H9 (cell line): ENCODE results near the gene KCTD20. TPM values are rescaled to one million over a fixed set of nuclear protein-coding genes. Genes with fewer than 3 reads are reported as not detected.
"Not testable (repeated sequence)": the region's sequence is repeated elsewhere in the genome, so short reads cannot be mapped to it uniquely, and the experiment has no call there.

Source experiments
- DNase-seq: peaks from one replicate; pipeline ENCODE4 v3.0.0-alpha.2; 2017
- H2AFZ ChIP-seq: one replicate; pipeline ENCODE4 v1.6.1; 2013; ENCODE audit warnings: mild to moderate bottlenecking, low read length, control low read depth, moderate library complexity
- H2AK5ac ChIP-seq: 2 replicates; pipeline ENCODE4 v1.6.1; 2013; ENCODE audit warnings: low read length, control low read depth, mixed read lengths; ENCODE audit not compliant: insufficient read length
- H2BK120ac ChIP-seq: one replicate; pipeline ENCODE4 v1.6.1; 2013; ENCODE audit warnings: low read depth, mild to moderate bottlenecking, low read length, control low read depth, inconsistent platforms; ENCODE audit not compliant: poor library complexity, severe bottlenecking
- H2BK12ac ChIP-seq: 2 replicates; pipeline ENCODE4 v1.6.1; 2013; ENCODE audit warnings: low read length, control low read depth, mixed read lengths, low read depth; ENCODE audit not compliant: insufficient read length
- H2BK15ac ChIP-seq: 2 replicates; pipeline ENCODE4 v1.6.1; 2013; ENCODE audit warnings: low read depth, low read length, control low read depth
- H2BK20ac ChIP-seq: one replicate; pipeline ENCODE4 v1.6.1; 2013; ENCODE audit warnings: low read depth, mild to moderate bottlenecking, low read length, control low read depth, inconsistent platforms; ENCODE audit not compliant: poor library complexity, severe bottlenecking
- H2BK5ac ChIP-seq: 2 replicates; pipeline ENCODE4 v1.6.1; 2013; ENCODE audit warnings: low read length, control low read depth, mixed read lengths; ENCODE audit not compliant: insufficient read length
- H3K14ac ChIP-seq: 2 replicates; pipeline ENCODE4 v1.6.1; 2013; ENCODE audit warnings: low read length, control low read depth; ENCODE audit not compliant: insufficient read depth
- H3K18ac ChIP-seq: 2 replicates; pipeline ENCODE4 v1.6.1; 2013; ENCODE audit warnings: low read depth, mild to moderate bottlenecking, mixed read lengths, low read length, control low read depth; ENCODE audit not compliant: insufficient read length
- H3K23ac ChIP-seq: 2 replicates; pipeline ENCODE4 v1.6.1; 2013; ENCODE audit warnings: low read length, control low read depth, mixed read lengths, low read depth; ENCODE audit not compliant: insufficient read length
- H3K23me2 ChIP-seq: 2 replicates; pipeline ENCODE4 v1.6.1; 2013; ENCODE audit warnings: low read depth, mild to moderate bottlenecking, mixed read lengths, low read length, control low read depth; ENCODE audit not compliant: insufficient read length, poor library complexity, severe bottlenecking
- H3K27ac ChIP-seq: 2 replicates; pipeline ENCODE4 v1.5.1; 2013; ENCODE audit warnings: low read length, control low read depth, mixed read lengths, low read depth; ENCODE audit not compliant: insufficient read length
- H3K27me3 ChIP-seq: 2 replicates; pipeline ENCODE4 v1.6.1; 2013; ENCODE audit warnings: low read length, control low read depth, inconsistent platforms; ENCODE audit not compliant: insufficient read depth
- H3K4ac ChIP-seq: 2 replicates; pipeline ENCODE4 v1.6.1; 2013; ENCODE audit warnings: low read depth, mild to moderate bottlenecking, control low read depth, inconsistent platforms, low read length, moderate library complexity
- H3K4me1 ChIP-seq: 2 replicates; pipeline ENCODE4 v1.6.1; 2013; ENCODE audit warnings: low read length, control low read depth, inconsistent platforms; ENCODE audit not compliant: insufficient read depth
- H3K4me2 ChIP-seq: 2 replicates; pipeline ENCODE4 v1.6.1; 2013; ENCODE audit warnings: low read length, control low read depth, mixed read lengths; ENCODE audit not compliant: insufficient read length, insufficient read depth
- H3K56ac ChIP-seq: 2 replicates; pipeline ENCODE4 v1.6.1; 2013; ENCODE audit warnings: low read depth, mild to moderate bottlenecking, mixed read lengths, low read length, control low read depth; ENCODE audit not compliant: insufficient read length
- H3K79me1 ChIP-seq: 2 replicates; pipeline ENCODE4 v1.6.1; 2013; ENCODE audit warnings: low read depth, mild to moderate bottlenecking, moderate library complexity, low read length, control low read depth, inconsistent platforms; ENCODE audit not compliant: insufficient read depth, poor library complexity, severe bottlenecking
- H3K79me2 ChIP-seq: 2 replicates; pipeline ENCODE4 v1.6.1; 2013; ENCODE audit warnings: low read length, control low read depth, inconsistent platforms; ENCODE audit not compliant: insufficient read depth
- H3K9ac ChIP-seq: 2 replicates; pipeline ENCODE4 v1.6.1; 2013; ENCODE audit warnings: low read length, control low read depth, mixed read lengths; ENCODE audit not compliant: insufficient read length; ENCODE audit errors: extremely low read depth
- H3K9me3 ChIP-seq: one replicate; pipeline ENCODE4 v1.6.1; 2013; ENCODE audit warnings: low read depth, low read length, inconsistent platforms; ENCODE audit not compliant: control insufficient read depth
- H3T11ph ChIP-seq: one replicate; pipeline ENCODE4 v1.6.1; 2013; ENCODE audit warnings: mild to moderate bottlenecking, low read length, control low read depth, inconsistent platforms
- H4K20me1 ChIP-seq: one replicate; pipeline ENCODE4 v1.6.1; 2013; ENCODE audit not compliant: control insufficient read depth, insufficient read length, insufficient read depth
- H4K5ac ChIP-seq: 2 replicates; pipeline ENCODE4 v1.6.1; 2013; ENCODE audit warnings: low read depth, mild to moderate bottlenecking, mixed read lengths, low read length, control low read depth; ENCODE audit not compliant: insufficient read length
- H4K8ac ChIP-seq: replicated peaks from 2 replicates; pipeline ENCODE4 v1.6.1; 2013; ENCODE audit warnings: low read length, control low read depth, mixed read lengths, low read depth; ENCODE audit not compliant: insufficient read length
- H4K91ac ChIP-seq: 2 replicates; pipeline ENCODE4 v1.6.1; 2013; ENCODE audit warnings: low read depth, mild to moderate bottlenecking, moderate library complexity, mixed read lengths, low read length, control low read depth; ENCODE audit not compliant: insufficient read length
- H3K27ac Mint-ChIP-seq, 3 experiments: 2 replicates in 2 of 3; 3 replicates in 1 of 3; pipeline ENCODE4 v1.8.0; 2020 to 2021; ENCODE audit warnings: mixed read lengths in 3 of 3, mild to moderate bottlenecking in 1 of 3, moderate library complexity in 1 of 3
- H3K27me3 Mint-ChIP-seq: 2 replicates; pipeline ENCODE4 v1.8.0; 2021; ENCODE audit warnings: low read depth, mild to moderate bottlenecking, moderate library complexity, mixed read lengths
- H3K36me3 Mint-ChIP-seq, 3 experiments: 2 replicates in 2 of 3; 3 replicates in 1 of 3; pipeline ENCODE4 v1.8.0; 2020 to 2021; ENCODE audit warnings: low read depth in 3 of 3, mixed read lengths in 3 of 3; ENCODE audit not compliant: insufficient read depth in 1 of 3
- H3K4me1 Mint-ChIP-seq, 2 experiments: 2 replicates each; pipeline ENCODE4 v1.8.0; 2020; ENCODE audit warnings: mixed read lengths in 2 of 2
- H3K4me3 Mint-ChIP-seq, 2 experiments: 2 replicates in 1 of 2; 3 replicates in 1 of 2; pipeline ENCODE4 v1.8.0; 2020 to 2021; ENCODE audit warnings: mild to moderate bottlenecking in 2 of 2, mixed read lengths in 2 of 2, moderate library complexity in 1 of 2
- H3K9me3 Mint-ChIP-seq, 2 experiments: 2 replicates in 1 of 2; 3 replicates in 1 of 2; pipeline ENCODE4 v1.8.0; 2020; ENCODE audit warnings: mild to moderate bottlenecking in 2 of 2, mixed read lengths in 2 of 2, moderate library complexity in 1 of 2
- CTCF ChIP-seq: fragments of 200-600 bp; sonication (generic); conservative IDR thresholded peaks from 3 replicates; pipeline ENCODE4 v1.8.0; 2021; ENCODE audit warnings: antibody characterized with exemption, mild to moderate bottlenecking
- WGBS: extraction: QIAGEN DNeasy Blood & Tissue Kit; methylation state at CpG from one replicate; pipeline ENCODE4 v1.1.7; 2013; ENCODE audit warnings: missing lambda C conversion rate, low lambda C conversion rate, mixed read lengths; ENCODE audit not compliant: insufficient read length; ENCODE audit errors: extremely low coverage; 5-methylcytosine and 5-hydroxymethylcytosine counted together
- total RNA-seq: library from RNA; stranded (reverse); gene quantifications from 2 replicates; pipeline ENCODE4 v1.2.1, GENCODE V29; 2021

Gene KCTD20
- total RNA-seq, 1 experiment from 2014 or later = 22.6 TPM

- H3K27ac Mint-ChIP-seq = no peak overlapping the region; a peak in 1 of 7 replicates
- no peak overlapping the region for H4K5ac ChIP-seq
- H3K27ac ChIP-seq = no peak overlapping the region
- no peak overlapping the region for H3K23ac ChIP-seq
- no peaks in the 10 kb centered on the region for H3K4me1 ChIP-seq
- peaks cover 3 to 36% (median 21%) of the 10 kb centered on the region in 3 experiments; a peak in 5 of 7 replicates for H3K36me3 Mint-ChIP-seq
- no peak overlapping the region for H4K8ac ChIP-seq
- no peaks in the 10 kb centered on the region for H3K27me3 ChIP-seq
- no peak for DNase-seq
- H3K9me3 Mint-ChIP-seq = no peaks in the 10 kb centered on the region
- H2BK20ac ChIP-seq = no peak overlapping the region
- no peak overlapping the region for H2BK5ac ChIP-seq
- no peak overlapping the region for H2BK15ac ChIP-seq
- H3K79me2 ChIP-seq = no peaks in the 10 kb centered on the region
- no peaks in the 10 kb centered on the region for H3K4me1 Mint-ChIP-seq
- H3K56ac ChIP-seq = no peak overlapping the region
- H3K4ac ChIP-seq = no peak overlapping the region
- no peak overlapping the region for H2AK5ac ChIP-seq
- H3K4me3 Mint-ChIP-seq = no peak overlapping the region
- no peaks in the 10 kb centered on the region for H3K23me2 ChIP-seq
- H4K91ac ChIP-seq = no peak overlapping the region
- no peak overlapping the region for H3K4me2 ChIP-seq
- no CpG with 5 or more reads among the region's 1 CpG for WGBS
- no peak overlapping the region for H3T11ph ChIP-seq
- no peak overlapping the region for H2BK120ac ChIP-seq
- no peak overlapping the region for H3K14ac ChIP-seq
- no peaks in the 10 kb centered on the region for H3K79me1 ChIP-seq
- TF ChIP-seq CTCF = no peak
- H3K9me3 ChIP-seq = no peaks in the 10 kb centered on the region
- H3K9ac ChIP-seq = no peak overlapping the region
- H3K18ac ChIP-seq = no peak overlapping the region
- H4K20me1 ChIP-seq = no peaks in the 10 kb centered on the region
- H2BK12ac ChIP-seq = no peak overlapping the region
- no peaks in the 10 kb centered on the region for H3K27me3 Mint-ChIP-seq
- no peak overlapping the region for H2AFZ ChIP-seq
Observed at GRCh38 chr6:36479256-36479655, 36.5 kb downstream of the KCTD20 start.

GRCh38 chr6:36483326-36483725, 40.5 kb downstream of the KCTD20 start:
- H3K79me1 ChIP-seq, H3K14ac ChIP-seq: not testable (repeated sequence)
- WGBS = no CpG with 5 or more reads among the region's 5 CpGs

More at GRCh38 chr6:36483326-36483725, 40.5 kb downstream of the KCTD20 start:
- not testable (repeated sequence) for H2BK12ac ChIP-seq, H3K9me3 ChIP-seq, H3K4me1 ChIP-seq, H2BK15ac ChIP-seq, H3T11ph ChIP-seq, H2BK20ac ChIP-seq, H3K27ac Mint-ChIP-seq, H3K4me1 Mint-ChIP-seq, H3K27me3 Mint-ChIP-seq, H3K9ac ChIP-seq, H2BK5ac ChIP-seq, H4K8ac ChIP-seq, H3K79me2 ChIP-seq, H2AK5ac ChIP-seq, H3K27ac ChIP-seq, H3K18ac ChIP-seq, H3K27me3 ChIP-seq, H3K4me3 Mint-ChIP-seq, H3K4ac ChIP-seq, H3K23ac ChIP-seq, H3K9me3 Mint-ChIP-seq, H2BK120ac ChIP-seq, H3K4me2 ChIP-seq, DNase-seq, H3K23me2 ChIP-seq, H4K20me1 ChIP-seq, H4K5ac ChIP-seq, H2AFZ ChIP-seq, H3K56ac ChIP-seq, H4K91ac ChIP-seq
- peaks cover 10 to 54% (median 34%) of the 10 kb centered on the region in 3 experiments; a peak in 5 of 7 replicates for H3K36me3 Mint-ChIP-seq
